Measurements from ENCODE around the gene EEF1AKMT3.

DNA sequence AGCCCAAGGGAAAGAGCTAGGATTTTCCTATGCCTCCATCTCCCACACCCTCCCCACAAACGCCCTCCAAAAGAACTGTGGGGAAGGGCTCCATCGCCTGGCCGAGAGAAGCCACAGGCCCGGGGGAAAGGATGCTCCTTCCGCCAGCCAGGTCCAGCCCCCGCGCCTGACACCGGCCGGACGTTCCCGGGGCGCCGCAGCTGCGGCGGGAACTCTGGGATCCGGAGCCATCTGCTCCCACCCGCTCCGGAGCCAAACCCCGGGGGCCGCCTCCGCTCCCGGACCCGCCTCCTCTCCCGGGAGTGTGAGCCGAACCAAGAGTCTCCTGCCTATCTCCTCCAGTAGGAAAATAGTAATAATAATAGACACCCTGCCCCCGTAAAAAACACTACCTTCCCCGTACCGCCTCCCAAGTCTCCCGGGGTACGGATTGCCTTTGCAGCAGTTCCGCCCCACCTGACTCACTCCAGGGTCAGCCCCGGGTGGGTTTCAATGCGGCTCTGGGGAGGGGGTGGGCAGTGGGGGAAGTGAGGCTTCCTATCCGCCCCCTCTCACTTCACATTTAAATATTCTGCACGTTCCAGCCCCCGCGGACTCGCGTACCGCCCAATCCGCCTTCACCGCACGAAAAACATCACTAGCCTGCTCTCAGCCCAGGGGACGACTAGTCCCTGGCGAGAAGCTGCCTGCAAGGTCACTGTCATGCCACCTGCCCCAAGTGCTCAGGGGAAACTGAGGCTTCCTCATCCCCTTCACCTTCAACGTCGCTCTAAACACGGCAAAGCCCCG lies 36.3 kb upstream of the EEF1AKMT3 start:
- peak; percentile 46 for TF ChIP-seq CTCF (IDR thresholded peaks at IDR 0.05)
- no peak for TF ChIP-seq POLR2A (IDR thresholded peaks at IDR 0.05; ENCODE audit: low read length)
- TF ChIP-seq RCOR1 (IDR thresholded peaks at IDR 0.05; ENCODE audit: low read depth, low read length) = no peak
- no peak for TF ChIP-seq EHF (CRISPR knock-in tag; IDR thresholded peaks at IDR 0.05)
- TF ChIP-seq, protein P1, sequence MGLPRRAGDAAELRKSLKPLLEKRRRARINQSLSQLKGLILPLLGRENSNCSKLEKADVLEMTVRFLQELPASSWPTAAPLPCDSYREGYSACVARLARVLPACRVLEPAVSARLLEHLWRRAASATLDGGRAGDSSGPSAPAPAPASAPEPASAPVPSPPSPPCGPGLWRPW (IDR thresholded peaks at IDR 0.05) = no peak
- TF ChIP-seq KDM1A (IDR thresholded peaks at IDR 0.05; ENCODE audit: low read depth) = no peak
- no peak for TF ChIP-seq MAFK (IDR thresholded peaks at IDR 0.05; ENCODE audit: partially characterized antibody)
- no peak for TF ChIP-seq CHD2 (IDR thresholded peaks at IDR 0.05; ENCODE audit: low read length, partially characterized antibody)
